ENCODE measurements around the gene EEF1AKMT4. TPM values are rescaled to one million over a fixed set of nuclear protein-coding genes. Genes with fewer than 3 reads are reported as not detected.

The EEF1AKMT4 gene
- total RNA-seq, 4 donors from 2014 or later = 3.3 to 4.9 (median 3.7) TPM

DNA sequence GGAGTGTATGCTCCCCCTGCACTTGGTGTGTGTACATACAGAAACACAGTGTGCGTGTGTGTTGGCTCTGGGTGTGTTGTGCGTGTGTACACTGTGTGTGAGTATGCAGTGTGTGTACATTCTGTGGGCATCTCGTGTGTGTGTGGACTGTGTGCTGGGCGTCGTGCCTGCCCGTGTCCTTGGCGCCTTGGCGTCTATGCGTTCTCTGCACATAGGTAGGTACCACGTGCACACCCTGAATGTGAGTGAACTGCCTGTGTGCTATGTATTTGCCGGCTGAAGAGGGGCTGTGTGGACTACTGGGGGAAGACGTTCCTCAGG is 25.9 kb downstream of the EEF1AKMT4 start:
- Histone ChIP-seq H3K9me3 (no peaks in the 10 kb centered on the region), H3K27me3 (peaks cover 0 to 64% (median 16%) of the 10 kb centered on the region in 4 donors), H3K4me1 (peaks cover 0 to 10% (median 7%) of the 10 kb centered on the region in 4 donors), H3K36me3 (no peaks in the 10 kb centered on the region), H3K4me3 (no peak overlapping the region), H3K27ac (replicated peaks in 1 of 4) (no peak overlapping the region)
- intact Hi-C loops (cut with DNase I) = no loop called here
- no peak for DNase-seq (ENCODE audit: extremely low spot score)
- TF ChIP-seq EP300 (IDR thresholded peaks at IDR 0.05) (no peak), POLR2A (IDR thresholded peaks at IDR 0.05; ENCODE audit: low read depth) (no peak), CTCF (IDR thresholded peaks at IDR 0.05) (no peak), POLR2AphosphoS5 (IDR thresholded peaks at IDR 0.05) (no peak)
- 70% methylated on average over 11 of the region's 12 CpGs for WGBS

- TF ChIP-seq POLR2AphosphoS5 (IDR thresholded peaks at IDR 0.05) = no peak
- no peak for TF ChIP-seq CTCF (IDR thresholded peaks at IDR 0.05)
- no peak for TF ChIP-seq POLR2A (IDR thresholded peaks at IDR 0.05; ENCODE audit: low read depth)
- no peak for TF ChIP-seq EP300 (IDR thresholded peaks at IDR 0.05)
- H3K4me3 ChIP-seq = peak within 1 kb of the TSS in 2 of 4 donors; percentile 16 to 42
- 30% methylated on average over 14 of the region's 65 CpGs for WGBS
- peaks cover 0 to 10% (median 7%) of the 10 kb centered on the region in 4 donors for H3K4me1 ChIP-seq
- no peaks in the 10 kb centered on the region for H3K36me3 ChIP-seq
- DNase-seq (ENCODE audit: extremely low spot score) = no peak
- no peak within 1 kb of the TSS for H3K27ac ChIP-seq (replicated peaks in 1 of 4)
- H3K27me3 ChIP-seq = peaks cover 0 to 55% (median 16%) of the 10 kb centered on the region in 4 donors
- no peaks in the 10 kb centered on the region for H3K9me3 ChIP-seq
- intact Hi-C loops (cut with DNase I) = no loop called here
Measured at GRCh38 chr3:184275961-184276910, 26.8 kb downstream of the EEF1AKMT4 start, which contains the start of gene ECE2. ECE2 (plus strand) TSS chr3:184276022; CDS start chr3:184276154, 132 bp downstream.

DNA sequence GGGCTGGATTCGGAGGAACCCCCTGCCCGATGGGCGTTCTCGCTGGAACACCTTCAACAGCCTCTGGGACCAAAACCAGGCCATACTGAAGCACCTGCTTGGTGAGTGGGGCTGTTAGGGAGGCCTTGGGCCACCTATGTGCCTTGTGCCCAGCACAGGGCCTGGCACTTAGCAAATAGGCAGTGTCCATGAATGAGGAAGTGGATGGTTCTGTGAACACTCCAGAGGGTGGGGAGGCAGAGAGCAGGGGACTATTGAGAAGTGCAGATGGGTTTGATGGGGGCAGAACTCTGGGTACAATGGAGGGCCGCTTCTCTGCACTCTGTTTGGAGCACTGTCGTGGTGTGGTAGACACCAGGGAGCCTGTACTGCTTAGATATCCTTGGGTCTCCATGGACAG is 27.9 kb downstream of the EEF1AKMT4 start:
- 92% methylated on average over 6 of the region's 6 CpGs for WGBS
- H3K4me3 ChIP-seq = no peak overlapping the region
- H3K9me3 ChIP-seq = no peaks in the 10 kb centered on the region
- DNase-seq (ENCODE audit: extremely low spot score) = no peak
- H3K27me3 ChIP-seq = peaks cover 0 to 53% (median 16%) of the 10 kb centered on the region in 4 donors
- no peaks in the 10 kb centered on the region for H3K36me3 ChIP-seq
- TF ChIP-seq EP300 (IDR thresholded peaks at IDR 0.05) (no peak), CTCF (IDR thresholded peaks at IDR 0.05) (no peak), POLR2A (IDR thresholded peaks at IDR 0.05; ENCODE audit: low read depth) (no peak), POLR2AphosphoS5 (IDR thresholded peaks at IDR 0.05) (no peak)
- H3K27ac ChIP-seq (replicated peaks in 1 of 4) = no peak overlapping the region
- intact Hi-C loops (cut with DNase I) = no loop called here
- peaks cover 0 to 10% (median 7%) of the 10 kb centered on the region in 4 donors for H3K4me1 ChIP-seq

DNA sequence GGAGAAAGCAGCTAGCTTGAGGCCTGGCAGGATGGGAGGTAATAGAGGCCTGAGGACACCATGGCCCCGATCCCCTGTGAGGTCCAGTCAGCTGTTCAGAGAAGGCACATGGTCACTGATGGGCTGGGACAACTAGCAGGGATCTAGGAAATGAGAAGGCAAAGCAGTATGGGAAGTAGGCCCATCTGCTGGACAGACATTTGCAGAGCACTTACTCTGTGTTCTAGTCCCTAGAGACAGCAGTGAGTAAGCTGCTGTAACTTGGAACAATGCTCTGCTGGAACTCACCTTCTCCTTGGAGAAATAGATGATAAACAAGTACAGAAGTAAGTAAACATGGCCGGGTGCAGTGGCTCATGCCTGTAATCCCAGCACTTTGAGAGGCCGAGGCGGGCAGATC is 33.5 kb downstream of the EEF1AKMT4 start:
- intact Hi-C loops (cut with DNase I) = no loop called here
- WGBS = 88% methylated on average over 4 of the region's 4 CpGs

More for the DNA sequence above, 33.5 kb downstream of the EEF1AKMT4 start:
- no peak overlapping the region for H3K27ac ChIP-seq (replicated peaks in 1 of 4)
- no peak overlapping the region for H3K4me3 ChIP-seq
- TF ChIP-seq EP300 (IDR thresholded peaks at IDR 0.05) (no peak), POLR2A (IDR thresholded peaks at IDR 0.05; ENCODE audit: low read depth) (no peak), CTCF (IDR thresholded peaks at IDR 0.05) (no peak), POLR2AphosphoS5 (IDR thresholded peaks at IDR 0.05) (no peak)
- DNase-seq (ENCODE audit: extremely low spot score) = no peak
- H3K36me3 ChIP-seq = no peaks in the 10 kb centered on the region
- no peaks in the 10 kb centered on the region for H3K9me3 ChIP-seq
- peaks cover 0 to 11% (median 0%) of the 10 kb centered on the region in 4 donors for H3K27me3 ChIP-seq
- peaks cover 0 to 4% (median 0%) of the 10 kb centered on the region in 4 donors for H3K4me1 ChIP-seq
